GM18870 (cell line): ENCODE data around the gene ENO4.

Source experiments
- ATAC-seq: cut with Tn5 transposase; IDR thresholded peaks from one replicate; pipeline ENCODE4 v1.9.1; 2021; ENCODE audit warnings: moderate library complexity; ENCODE audit not compliant: unreplicated experiment

ENO4 gene

DNA sequence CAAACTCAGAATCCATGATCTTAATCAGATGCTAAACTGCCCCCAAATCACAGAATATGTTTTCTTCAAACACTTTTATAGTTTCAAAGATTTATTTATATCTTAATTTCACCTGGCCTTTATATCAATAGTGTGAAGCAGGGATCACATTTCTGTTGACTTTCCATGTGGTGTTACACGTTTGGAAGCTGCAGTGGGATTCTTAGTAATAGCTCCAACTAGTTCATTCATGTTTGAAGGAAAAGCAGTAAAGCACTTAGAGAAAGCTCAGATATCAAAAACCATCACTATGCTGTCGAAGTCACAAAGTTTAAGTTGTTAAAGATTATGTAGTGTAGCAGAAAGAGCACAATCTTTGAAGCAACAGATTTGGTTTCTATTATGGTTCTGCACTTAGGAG lies 16.8 kb downstream of the ENO4 start:
- no peak for ATAC-seq

DNA sequence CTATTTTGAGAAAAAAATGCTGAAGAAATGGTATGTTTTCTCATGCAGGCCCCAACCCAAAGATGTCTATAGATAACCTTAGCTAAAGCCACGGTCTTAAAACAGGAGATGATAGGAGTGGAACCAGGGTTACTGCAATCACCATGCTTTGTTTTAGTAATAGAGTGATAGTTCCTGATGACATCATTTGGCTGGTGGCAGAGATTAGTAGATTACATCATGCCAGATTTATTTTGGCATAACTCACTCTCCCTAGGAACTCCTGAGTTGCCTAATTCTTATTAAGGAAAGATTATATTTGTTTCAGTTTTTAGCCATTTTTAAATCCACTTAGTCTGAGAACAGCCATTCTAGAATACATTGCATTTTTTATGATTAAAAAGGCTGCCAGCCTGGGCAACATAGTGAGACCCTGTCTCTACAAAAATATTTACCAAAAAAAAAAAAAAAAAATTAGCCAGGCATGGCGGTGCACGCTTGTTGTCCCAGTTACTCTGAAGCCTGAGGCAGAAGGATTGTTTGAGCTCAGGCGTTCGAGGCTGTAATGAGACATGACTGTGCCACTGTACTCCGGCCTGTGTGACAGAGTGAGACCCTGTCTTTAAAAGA lies 17.8 kb downstream of the ENO4 start:
- no peak for ATAC-seq

DNA sequence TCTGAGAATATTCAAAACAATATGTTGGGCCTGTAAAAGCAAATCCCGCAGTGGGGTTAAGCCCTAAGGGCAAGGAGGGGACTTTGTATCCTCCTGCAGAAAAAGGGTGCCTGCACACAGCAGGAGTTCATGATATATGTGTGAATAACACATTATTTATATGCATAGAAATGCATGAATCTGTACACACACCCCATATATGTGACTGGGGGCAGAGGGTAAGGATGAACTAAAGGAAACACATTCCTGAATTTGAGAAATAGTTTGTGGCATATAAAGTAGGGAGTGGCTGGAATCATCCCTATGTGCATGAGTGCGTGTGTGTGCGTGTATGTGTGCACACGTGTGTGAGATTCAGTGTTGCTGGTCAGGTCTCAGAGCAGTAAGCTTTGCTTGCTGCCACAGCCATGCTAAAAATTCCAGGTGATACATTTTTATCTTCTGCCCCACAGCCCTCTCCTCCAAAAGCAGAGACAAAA lies 18.9 kb downstream of the ENO4 start:
- ATAC-seq = no peak

DNA sequence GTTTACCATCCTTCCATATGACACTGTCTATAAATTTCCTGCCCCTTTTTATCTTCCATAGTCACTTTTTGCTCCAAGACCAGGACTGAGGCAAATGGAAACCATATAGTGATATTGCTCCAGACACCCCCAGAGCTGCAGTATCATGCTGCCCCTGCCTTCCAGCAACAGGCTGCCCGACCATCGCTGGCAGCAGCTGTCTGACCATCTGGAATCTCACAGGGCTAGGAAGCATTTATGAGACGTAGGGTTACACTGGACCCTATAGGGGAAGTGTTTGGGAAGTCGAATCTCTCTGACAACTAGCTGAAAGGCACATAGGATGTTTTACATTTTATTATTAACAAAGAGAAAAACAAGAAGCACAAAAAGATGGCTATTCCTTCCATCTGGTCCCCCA lies 19.4 kb downstream of the ENO4 start:
- no peak for ATAC-seq

DNA sequence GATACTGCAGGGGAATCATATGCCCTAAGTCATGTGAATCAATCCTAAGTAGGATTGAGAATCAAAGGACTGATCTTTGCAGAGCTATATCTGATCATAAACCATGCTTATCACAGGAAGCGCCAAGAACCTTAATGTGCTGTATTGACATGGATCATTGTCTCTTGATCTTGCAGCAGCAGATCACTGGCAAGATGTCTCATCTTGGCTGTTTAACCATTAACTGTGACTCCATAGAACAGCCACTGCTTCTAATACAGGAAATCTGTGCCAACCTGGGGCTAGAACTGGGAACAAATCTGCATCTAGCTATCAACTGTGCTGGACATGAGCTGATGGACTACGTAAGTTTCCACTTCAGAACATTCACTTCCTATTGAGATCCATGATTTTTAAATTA lies 21.6 kb downstream of the ENO4 start:
- no peak for ATAC-seq

DNA sequence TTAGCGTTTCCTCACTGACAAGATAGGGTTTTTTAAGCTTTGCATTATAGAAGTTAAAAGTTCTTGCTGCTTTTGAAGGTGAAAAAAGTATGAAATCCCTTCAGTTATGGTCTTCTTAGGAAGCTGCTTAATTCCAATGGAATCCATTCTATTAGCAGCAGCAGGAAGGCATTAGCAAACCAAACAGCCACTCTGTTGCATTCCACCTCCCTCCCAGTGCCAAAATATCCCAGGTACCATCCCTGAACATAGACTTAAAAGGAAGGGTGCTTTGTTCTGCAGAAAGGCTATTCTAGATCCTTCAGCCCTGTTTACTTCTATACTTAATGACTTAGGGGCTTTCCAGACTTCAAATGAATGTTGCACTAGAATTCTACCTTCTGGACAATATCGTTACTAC lies 23.8 kb downstream of the ENO4 start:
- ATAC-seq = no peak

DNA sequence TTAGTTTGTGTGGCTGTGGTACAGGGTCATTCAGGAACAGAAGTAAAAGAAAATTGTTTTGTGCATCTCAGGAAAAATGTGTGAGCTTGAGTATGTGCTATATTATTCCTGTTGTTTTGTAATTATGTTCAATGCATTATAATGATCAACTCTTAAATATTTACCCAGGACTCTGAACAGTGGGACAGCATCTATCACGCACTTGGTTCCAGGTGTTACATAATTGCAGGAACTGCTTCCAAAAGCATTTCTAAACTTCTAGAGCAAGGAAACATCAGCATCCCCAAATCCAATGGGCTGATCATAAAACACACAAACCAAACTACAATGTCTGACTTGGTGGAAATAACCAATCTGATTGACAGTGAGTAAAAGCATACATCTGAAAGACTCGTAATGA lies 26.6 kb downstream of the ENO4 start:
- no peak for ATAC-seq

DNA sequence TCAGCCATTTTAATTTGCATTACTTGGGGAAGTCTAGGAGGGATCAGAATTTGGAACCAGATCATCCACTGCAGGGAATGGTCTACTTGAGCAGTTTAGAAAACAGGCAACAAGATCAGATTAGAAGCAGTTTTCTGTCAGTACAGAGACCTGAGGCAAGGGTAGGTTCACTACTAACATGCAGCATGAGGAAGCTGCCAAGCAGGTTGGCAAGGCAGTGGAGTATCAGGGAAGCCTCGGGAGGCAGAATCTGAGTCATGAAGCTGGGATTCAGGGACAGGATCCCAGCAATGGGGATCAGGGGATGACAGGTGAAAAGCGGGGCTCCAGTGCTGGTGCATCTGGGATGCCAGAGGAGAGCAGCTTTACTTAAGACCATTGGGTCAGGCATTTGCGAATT lies 28.1 kb downstream of the ENO4 start:
- ATAC-seq = no peak

DNA sequence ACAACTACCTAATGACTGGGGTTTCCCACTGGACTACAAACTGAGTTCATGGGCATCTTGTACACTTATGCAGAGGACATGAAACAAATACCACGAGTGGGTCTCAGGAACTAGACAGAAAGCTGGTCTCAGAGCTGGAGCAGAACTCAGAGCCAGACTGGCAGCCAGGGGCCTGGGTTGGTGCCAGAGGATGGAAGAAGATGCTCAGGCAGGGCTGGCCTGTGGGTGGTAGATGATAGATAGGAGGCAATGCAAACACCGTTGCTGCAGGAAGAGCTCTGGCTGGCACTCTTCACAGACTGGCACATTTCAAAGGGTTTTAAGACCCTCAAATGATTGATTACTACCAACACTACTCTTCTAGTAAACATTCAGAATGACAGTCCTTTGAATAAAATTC lies 28.8 kb downstream of the ENO4 start:
- no peak for ATAC-seq

DNA sequence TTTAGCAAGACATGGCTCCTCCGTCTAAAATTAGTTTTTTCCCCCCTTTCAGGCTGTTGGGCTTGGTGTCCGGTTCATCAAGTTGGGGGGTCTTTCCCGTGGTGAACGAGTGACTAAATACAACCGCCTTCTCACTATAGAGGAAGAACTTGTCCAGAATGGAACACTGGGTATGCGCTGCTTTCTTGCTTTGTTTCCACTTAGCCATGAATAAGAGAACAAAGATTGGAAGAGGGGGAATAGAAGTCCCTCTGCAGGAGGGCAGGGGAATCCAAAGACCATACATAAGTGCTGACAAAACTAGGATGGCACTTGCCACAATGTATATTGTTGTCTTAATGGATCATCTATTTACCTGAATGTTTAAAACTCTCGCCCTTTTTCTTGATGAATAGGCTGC lies 30.5 kb downstream of the ENO4 start:
- no peak for ATAC-seq

DNA sequence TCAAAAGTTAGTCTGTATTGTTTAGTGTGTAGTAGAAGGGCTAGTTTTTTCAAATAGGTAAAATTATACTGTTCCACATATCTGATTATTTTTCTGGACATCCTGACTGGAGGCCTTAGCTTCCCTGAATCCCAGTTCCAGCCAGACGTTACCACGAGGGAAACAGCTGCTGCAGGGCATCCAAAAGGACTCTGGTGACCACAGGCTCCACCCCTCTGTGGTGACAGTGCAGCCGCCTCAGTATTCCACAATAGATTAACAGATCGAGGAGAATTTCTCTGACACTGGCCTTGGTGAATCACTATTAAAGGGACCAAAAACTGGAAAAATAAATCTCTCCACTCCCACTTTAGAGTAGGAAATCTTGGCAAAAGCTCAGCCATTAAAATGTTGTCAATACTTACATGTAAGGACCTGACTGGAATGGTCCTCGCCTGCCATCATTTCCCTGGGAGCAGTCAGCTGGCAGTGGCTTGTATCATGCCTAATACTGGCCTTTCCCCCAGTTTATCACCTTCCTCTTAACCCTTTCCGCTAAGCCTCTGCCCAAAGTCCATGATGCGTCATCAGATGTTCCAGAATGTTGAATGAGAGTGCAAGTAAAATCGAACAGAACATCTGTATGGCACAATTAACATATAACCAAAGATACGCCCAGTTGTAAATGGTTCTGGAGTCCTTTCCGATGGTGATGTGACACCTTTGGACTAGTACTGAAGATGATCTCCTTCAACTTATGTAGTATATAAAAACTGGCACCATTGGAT lies 31.6 kb downstream of the ENO4 start:
- no peak for ATAC-seq

DNA sequence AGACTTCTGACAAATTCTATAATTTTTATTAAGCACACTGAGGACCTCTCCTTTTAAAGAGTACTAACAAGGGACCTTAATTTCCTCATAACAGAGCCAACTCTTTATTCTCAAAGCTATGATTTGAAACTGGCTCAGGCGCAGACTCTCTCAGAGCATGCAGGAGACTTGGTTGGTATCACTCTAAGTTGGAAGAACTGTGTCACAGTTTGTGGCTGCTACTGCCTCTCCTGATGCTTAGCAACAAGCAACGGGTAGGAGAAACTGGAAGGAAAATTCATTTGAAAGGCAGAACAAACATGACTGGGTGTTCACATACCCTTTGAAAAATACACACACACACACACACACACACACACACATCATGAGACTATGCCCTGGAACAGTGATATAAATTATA lies 33.3 kb downstream of the ENO4 start:
- ATAC-seq = no peak

DNA sequence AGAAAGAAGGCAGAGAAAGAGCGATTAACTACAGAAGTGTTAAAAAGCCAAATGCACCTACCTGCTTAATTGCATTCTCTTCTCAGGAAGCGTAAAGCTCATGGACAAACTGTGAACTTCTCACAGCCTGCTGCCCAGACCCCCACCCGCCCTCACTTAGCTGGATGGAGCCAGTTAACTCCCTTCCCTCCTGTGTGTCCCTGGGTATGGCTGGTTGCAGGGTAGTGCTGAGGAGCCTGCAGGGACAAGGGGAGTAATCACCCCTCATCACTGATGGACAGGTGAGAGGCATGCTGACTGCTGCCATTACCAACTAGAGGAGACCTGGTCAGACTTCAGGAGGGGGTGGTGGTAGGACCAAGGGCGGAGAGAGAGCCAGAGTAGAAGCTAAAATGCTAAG lies 37.5 kb downstream of the ENO4 start:
- ATAC-seq = no peak

DNA sequence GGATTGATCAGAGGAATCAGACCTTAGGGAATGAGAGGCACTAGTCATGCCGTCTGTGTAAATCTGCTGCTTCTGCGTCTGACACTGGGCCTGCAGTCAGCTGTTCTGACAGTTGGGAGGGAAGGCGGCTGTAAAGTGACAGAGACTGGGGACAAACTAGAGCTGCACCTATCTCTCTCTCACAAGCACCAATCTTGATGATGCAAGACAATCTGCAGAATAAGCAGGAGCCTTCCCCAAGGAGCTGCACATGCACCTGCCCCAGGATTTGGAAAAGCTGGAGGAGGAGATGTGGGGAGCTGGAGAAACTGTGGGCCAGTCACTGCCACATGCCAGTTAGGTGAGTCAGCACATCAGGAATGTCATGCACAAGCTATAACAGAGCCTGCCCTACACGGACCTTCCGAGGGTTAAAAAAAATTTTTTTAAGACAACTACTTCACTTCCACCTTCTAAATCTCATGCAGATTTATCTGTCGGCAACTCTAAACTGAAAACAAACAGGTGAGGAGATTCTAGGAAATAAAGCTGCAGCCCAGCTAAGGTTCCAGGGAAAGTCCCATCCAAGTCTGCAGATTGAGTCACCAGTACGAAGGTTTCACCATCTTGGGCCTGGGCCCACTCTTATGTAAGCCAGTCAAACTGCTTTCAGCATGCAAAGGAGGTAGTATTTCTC lies 39.2 kb downstream of the ENO4 start:
- no peak for ATAC-seq

DNA sequence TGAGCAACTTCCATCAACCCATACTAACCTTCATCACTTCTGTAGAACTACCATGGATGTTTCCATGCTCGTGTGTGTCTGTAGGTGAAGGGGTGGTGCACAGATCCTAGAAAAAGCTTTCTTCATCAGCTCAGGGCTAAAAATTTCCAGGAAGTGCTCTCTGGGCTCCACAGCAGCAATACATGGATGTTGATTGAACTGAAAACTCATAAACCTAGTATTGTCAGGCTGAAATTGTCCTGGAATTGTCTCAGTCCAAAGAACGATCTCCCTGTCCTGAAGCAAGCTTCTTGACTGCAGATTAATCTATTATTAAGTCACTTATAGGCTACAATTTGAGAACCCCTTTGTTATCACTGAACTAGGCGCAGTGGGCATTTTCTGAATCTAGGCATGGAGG lies 39.8 kb downstream of the ENO4 start:
- no peak for ATAC-seq

DNA sequence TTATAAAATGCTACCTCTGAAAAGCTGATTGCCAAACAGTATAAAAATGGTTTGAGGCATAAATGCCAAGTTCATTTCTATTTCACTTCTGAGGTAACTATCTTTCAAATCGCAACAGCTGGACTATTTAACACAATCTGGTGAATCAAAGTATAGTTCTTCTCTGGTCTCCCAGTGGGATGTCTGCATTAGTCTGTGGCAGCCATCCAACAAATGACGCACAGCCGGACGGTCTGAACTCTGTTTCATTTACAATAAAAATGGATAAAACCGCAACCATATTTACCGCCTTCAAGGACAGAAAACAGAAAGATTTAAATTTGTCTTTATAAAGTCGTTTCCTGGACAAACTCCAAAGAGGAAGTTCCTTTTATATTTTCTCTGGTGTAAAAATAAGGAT lies 41.9 kb downstream of the ENO4 start:
- ATAC-seq = no peak

DNA sequence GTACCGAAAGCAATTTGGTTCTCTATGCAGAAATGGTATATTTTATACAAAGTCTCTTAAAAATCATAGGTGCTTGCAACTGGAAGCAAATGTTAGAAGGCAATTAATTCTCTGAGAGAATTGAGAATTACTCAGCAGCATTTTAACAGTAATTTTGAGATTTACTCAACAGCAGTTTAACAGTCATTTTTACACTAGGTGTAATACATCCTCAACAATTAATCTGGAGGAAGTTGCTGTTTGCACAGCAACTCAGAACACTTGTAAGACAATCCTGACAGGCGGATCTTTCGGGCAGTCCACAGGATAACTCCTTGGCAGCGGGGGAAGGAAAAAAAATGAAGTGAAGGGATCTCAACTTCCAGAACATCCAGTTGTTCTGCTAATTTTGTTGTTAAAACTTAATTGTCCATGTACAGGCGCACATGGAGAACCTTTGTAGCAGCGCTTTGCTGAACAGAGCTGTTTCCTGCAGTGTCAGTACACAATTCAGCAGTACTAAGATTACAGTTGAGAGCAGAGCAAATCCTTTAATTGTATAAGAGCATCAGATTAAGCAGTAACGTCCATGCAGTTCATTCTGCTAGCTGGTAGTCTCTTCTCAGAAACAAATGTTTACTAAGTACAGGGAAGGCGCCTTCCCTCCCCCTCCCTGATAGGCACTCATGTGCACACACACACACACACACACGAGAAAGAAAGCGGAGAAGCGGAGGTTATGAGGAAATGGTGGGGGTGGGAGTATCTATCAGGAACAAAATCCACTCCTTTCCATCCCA lies 43.8 kb downstream of the ENO4 start:
- no peak for ATAC-seq

DNA sequence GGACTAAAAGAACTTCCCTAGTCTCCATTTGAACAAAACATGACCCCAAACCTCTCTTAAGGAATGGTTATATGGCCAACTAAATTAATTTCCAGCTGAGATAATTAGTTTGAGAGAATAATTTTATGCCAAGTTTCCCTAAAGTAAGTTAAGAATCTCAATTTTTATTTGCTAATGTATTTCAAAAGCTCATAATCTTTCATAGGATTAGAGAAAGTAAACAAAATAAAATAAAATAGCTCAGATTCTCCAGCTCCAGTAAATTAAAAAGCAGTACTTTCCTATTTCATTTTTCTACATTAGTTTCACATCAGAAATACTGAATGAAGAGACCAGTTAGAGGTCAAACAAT lies 44.4 kb downstream of the ENO4 start:
- ATAC-seq = no peak

DNA sequence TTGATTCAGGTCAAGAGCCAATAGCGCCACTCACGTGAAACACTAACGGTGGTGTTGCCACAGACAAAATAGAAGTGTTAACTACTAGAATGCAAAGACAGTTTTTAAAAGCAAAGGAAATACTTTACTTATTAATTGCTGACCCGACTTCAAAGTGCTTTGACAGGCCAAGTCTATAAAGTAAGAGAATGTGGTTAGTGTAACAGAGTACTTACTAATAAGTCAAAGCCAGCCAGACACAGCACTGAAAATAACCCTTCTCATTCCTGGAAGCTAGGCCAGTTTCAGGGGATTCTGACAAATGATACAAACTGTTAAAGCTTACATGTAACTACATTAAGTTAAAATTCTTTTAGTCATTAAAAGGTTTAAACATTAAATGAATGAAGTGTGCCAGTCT lies 50.3 kb downstream of the ENO4 start:
- no peak for ATAC-seq

DNA sequence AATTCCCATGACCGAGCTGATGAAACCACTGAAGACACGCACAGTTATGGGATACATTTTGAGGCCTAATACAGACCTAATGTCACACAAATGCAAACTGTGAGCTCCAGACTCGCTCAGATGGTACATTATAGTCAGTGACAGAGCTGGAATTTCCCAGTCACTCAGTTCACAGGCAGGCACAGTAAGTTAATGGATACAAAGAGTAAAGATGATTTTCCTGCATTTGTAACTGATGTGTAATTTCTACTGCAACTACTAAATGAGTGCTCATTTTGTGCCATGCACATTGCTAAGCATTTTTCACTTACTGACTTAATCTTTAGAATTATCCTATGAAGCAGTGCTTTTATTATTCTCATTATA lies 56.5 kb downstream of the ENO4 start:
- no peak for ATAC-seq

DNA sequence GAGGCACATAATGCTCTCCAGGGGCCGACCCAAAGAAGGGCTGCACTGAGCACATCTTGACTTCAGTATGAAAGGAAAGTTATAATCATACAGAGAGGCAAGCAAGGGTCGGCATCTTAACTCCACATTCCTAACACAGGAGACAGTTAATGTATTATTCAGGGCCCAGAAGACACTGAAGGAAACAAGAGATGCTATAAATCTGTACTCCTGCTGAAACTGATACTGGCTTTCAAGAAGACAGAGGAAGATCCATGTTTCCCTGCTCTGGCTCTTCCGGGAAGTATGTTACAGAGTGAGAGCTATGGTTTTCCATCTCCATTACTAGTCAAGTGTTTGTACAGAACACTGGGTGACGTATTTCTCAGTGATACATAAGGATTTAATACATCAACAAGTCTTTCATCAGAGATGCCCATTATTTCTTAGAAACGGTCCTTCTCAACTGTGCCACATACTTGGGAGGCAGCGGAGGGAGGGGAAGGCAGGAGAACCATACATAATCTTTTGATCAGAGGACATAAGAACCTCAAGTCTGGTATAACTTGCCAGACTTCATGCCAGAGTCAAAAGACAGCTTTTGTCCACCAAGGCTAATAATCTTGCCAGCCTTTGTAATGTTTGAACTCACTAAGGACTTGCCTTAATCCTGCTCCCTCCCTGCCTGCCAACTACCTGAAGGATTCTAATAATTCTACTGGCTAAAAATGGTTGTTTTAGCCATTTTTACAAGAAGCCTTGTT lies 58.1 kb downstream of the ENO4 start:
- no peak for ATAC-seq
